Measurements from ENCODE around the gene CAVIN3. TPM values are rescaled to one million over a fixed set of nuclear protein-coding genes. Genes with fewer than 3 reads are reported as not detected.

CAVIN3 gene
- total RNA-seq, 1 experiment from 2014 or later = 18.6 TPM

DNA sequence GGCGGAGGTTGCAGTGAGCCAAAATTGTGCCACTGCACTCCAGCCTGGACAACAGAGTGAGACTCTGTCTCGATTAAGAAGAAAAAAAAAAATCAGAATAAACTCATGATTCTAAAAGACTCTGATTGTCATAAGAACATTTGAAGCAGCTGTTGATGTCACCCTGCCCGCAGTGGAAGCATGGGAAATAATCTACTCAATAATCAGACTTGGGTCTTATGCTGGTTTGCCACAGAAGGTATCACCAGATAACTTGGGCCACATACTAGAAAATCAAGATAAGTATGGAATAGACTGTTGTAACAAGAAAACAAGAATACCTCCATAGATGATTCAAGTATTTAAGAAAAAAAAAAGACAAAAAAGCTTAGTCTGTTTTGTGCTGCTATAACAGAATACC is 8.2 kb downstream of the CAVIN3 start:
- Histone ChIP-seq H2AFZ (ENCODE audit: low read depth, low read length, poor library complexity, severe bottlenecking) (no peak overlapping the region), H3K4me3 (replicated peaks in 1 of 2; ENCODE audit: low read depth in 1 of 2, low read length in 2 of 2) (no peak overlapping the region), H4K20me1 (ENCODE audit: insufficient read depth) (no peaks in the 10 kb centered on the region), H3K27ac (ENCODE audit: low read depth, low read length) (no peak overlapping the region), H3K4me1 (ENCODE audit: control insufficient read depth in 1 of 2, insufficient read depth in 2 of 2, low read length in 2 of 2) (peaks cover 0 to 5% of the 10 kb centered on the region in 2 experiments; a peak in 1 of 4 replicates), H3K9me2 (ENCODE audit: insufficient read depth) (no peaks in the 10 kb centered on the region), H3K36me3 (ENCODE audit: control insufficient read depth in 1 of 2, insufficient read depth in 2 of 2, low read length in 2 of 2) (no peaks in the 10 kb centered on the region), H3K79me2 (ENCODE audit: insufficient read depth, low read length) (no peaks in the 10 kb centered on the region), H3K4me2 (ENCODE audit: low read length) (no peak overlapping the region), H3K9ac (ENCODE audit: low read length) (no peak overlapping the region), H3K9me3 (ENCODE audit: control insufficient read depth in 1 of 2, insufficient read depth in 1 of 2, low read depth in 1 of 2, low read length in 2 of 2) (no peaks in the 10 kb centered on the region), H3K27me3 (ENCODE audit: insufficient read depth, low read length) (peaks cover 6% of the 10 kb centered on the region; the same call in 1 of the 2 replicates)
- no TSS peak for BruUV-seq (replicated peaks)
- no peak for ATAC-seq
- ChIA-PET RAD21 (ENCODE audit: low non-redundant PET in 1 of 2, low total read pairs in 2 of 2, uncharacterized antibody in 2 of 2, unreplicated experiment in 2 of 2) (no interaction called here), CTCF (no interaction called here), POLR2A (no interaction called here)
- intact Hi-C loops (cut with micrococcal nuclease) = no loop called here
- no peak for DNase-seq (ENCODE audit: low read depth, low spot score)
- TF ChIP-seq TCF7L2 (IDR thresholded peaks at IDR 0.05; ENCODE audit: borderline replicate concordance, extremely low read depth, insufficient read depth, insufficient read length) (no peak), EZH2phosphoT487 (IDR thresholded peaks at IDR 0.05; ENCODE audit: borderline replicate concordance) (no peak), JUND (IDR thresholded peaks at IDR 0.05) (no peak), SRF (IDR thresholded peaks at IDR 0.05; ENCODE audit: low read depth) (no peak), SIN3A (IDR thresholded peaks at IDR 0.05; ENCODE audit: low read depth) (no peak), EGR1 (IDR thresholded peaks at IDR 0.05; ENCODE audit: low read depth) (no peak)

DNA sequence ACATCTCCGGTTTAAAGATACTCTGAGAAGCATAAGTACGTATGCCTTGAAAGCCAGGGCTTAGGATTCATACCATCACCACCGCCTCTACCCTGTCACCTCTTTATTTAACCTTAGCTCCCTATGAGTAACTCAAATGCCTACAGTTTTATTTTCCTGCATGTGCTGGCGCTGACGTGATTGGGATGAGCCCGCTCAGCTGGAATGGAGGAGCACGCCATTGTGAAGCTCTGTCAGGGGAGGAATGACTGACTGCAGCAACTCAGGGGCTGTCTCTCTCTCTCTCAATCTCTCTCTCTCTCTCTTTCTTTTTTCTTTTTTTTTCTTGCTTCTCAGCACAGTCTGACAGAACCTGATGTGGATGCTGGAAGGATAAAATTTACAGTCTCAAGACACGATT is 12.4 kb downstream of the CAVIN3 start:
- H3K27me3 ChIP-seq (ENCODE audit: insufficient read depth, low read length) = peaks cover 10% of the 10 kb centered on the region
- H3K79me2 ChIP-seq (ENCODE audit: insufficient read depth, low read length) = no peaks in the 10 kb centered on the region
- no peaks in the 10 kb centered on the region for H3K9me3 ChIP-seq (ENCODE audit: control insufficient read depth in 1 of 2, insufficient read depth in 1 of 2, low read depth in 1 of 2, low read length in 2 of 2)
- H2AFZ ChIP-seq (ENCODE audit: low read depth, low read length, poor library complexity, severe bottlenecking) = no peak overlapping the region
- intact Hi-C loops (cut with micrococcal nuclease) = no loop called here
- RAD21 ChIA-PET (ENCODE audit: low non-redundant PET in 1 of 2, low total read pairs in 2 of 2, uncharacterized antibody in 2 of 2, unreplicated experiment in 2 of 2) = no interaction called here
- no peak overlapping the region for H3K27ac ChIP-seq (ENCODE audit: low read depth, low read length)
- H3K9me2 ChIP-seq (ENCODE audit: insufficient read depth) = no peaks in the 10 kb centered on the region
- H3K4me2 ChIP-seq (ENCODE audit: low read length) = no peak overlapping the region
- no peaks in the 10 kb centered on the region for H4K20me1 ChIP-seq (ENCODE audit: insufficient read depth)
- no peak overlapping the region for H3K9ac ChIP-seq (ENCODE audit: low read length)
- no peaks in the 10 kb centered on the region for H3K4me1 ChIP-seq (ENCODE audit: control insufficient read depth in 1 of 2, insufficient read depth in 2 of 2, low read length in 2 of 2)
- no peaks in the 10 kb centered on the region for H3K36me3 ChIP-seq (ENCODE audit: control insufficient read depth in 1 of 2, insufficient read depth in 2 of 2, low read length in 2 of 2)
- POLR2A ChIA-PET = no interaction called here
- ATAC-seq (no peak), DNase-seq (ENCODE audit: low read depth, low spot score) (no peak)
- CTCF ChIA-PET = interaction anchor here (1.3 to 3.4 kb wide), 4 partner anchors 10 to 71 kb away, joined by 3 to 20 read pairs (median 4); no protein-coding TSS in a partner anchor
- H3K4me3 ChIP-seq (replicated peaks in 1 of 2; ENCODE audit: low read depth in 1 of 2, low read length in 2 of 2) = no peak overlapping the region
- BruUV-seq (replicated peaks) = no TSS peak
- no peak for TF ChIP-seq ELF1 (IDR thresholded peaks at IDR 0.05; ENCODE audit: borderline replicate concordance, low read depth)
- no peak for TF ChIP-seq POLR2A (IDR thresholded peaks at IDR 0.05; ENCODE audit: borderline replicate concordance, extremely low read depth, insufficient read depth, insufficient read length)
- no peak for TF ChIP-seq EGR1 (IDR thresholded peaks at IDR 0.05; ENCODE audit: low read depth)
- TF ChIP-seq, protein P1, sequence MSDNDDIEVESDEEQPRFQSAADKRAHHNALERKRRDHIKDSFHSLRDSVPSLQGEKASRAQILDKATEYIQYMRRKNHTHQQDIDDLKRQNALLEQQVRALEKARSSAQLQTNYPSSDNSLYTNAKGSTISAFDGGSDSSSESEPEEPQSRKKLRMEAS (IDR thresholded peaks at IDR 0.05) = no peak
- TF ChIP-seq TCF7L2 (IDR thresholded peaks at IDR 0.05; ENCODE audit: borderline replicate concordance, extremely low read depth, insufficient read depth, insufficient read length) = no peak
- TF ChIP-seq, protein P2, sequence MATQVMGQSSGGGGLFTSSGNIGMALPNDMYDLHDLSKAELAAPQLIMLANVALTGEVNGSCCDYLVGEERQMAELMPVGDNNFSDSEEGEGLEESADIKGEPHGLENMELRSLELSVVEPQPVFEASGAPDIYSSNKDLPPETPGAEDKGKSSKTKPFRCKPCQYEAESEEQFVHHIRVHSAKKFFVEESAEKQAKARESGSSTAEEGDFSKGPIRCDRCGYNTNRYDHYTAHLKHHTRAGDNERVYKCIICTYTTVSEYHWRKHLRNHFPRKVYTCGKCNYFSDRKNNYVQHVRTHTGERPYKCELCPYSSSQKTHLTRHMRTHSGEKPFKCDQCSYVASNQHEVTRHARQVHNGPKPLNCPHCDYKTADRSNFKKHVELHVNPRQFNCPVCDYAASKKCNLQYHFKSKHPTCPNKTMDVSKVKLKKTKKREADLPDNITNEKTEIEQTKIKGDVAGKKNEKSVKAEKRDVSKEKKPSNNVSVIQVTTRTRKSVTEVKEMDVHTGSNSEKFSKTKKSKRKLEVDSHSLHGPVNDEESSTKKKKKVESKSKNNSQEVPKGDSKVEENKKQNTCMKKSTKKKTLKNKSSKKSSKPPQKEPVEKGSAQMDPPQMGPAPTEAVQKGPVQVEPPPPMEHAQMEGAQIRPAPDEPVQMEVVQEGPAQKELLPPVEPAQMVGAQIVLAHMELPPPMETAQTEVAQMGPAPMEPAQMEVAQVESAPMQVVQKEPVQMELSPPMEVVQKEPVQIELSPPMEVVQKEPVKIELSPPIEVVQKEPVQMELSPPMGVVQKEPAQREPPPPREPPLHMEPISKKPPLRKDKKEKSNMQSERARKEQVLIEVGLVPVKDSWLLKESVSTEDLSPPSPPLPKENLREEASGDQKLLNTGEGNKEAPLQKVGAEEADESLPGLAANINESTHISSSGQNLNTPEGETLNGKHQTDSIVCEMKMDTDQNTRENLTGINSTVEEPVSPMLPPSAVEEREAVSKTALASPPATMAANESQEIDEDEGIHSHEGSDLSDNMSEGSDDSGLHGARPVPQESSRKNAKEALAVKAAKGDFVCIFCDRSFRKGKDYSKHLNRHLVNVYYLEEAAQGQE (IDR thresholded peaks at IDR 0.05; ENCODE audit: low read depth) = no peak
- TF ChIP-seq, protein P3, sequence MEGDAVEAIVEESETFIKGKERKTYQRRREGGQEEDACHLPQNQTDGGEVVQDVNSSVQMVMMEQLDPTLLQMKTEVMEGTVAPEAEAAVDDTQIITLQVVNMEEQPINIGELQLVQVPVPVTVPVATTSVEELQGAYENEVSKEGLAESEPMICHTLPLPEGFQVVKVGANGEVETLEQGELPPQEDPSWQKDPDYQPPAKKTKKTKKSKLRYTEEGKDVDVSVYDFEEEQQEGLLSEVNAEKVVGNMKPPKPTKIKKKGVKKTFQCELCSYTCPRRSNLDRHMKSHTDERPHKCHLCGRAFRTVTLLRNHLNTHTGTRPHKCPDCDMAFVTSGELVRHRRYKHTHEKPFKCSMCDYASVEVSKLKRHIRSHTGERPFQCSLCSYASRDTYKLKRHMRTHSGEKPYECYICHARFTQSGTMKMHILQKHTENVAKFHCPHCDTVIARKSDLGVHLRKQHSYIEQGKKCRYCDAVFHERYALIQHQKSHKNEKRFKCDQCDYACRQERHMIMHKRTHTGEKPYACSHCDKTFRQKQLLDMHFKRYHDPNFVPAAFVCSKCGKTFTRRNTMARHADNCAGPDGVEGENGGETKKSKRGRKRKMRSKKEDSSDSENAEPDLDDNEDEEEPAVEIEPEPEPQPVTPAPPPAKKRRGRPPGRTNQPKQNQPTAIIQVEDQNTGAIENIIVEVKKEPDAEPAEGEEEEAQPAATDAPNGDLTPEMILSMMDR (IDR thresholded peaks at IDR 0.05 in 2 of 3, conservative IDR thresholded peaks at IDR 0.05 in 1 of 3; ENCODE audit: borderline replicate concordance in 1 of 3, insufficient read depth in 1 of 3, low read depth in 2 of 3, low read length in 2 of 3) = no peak
- no peak for TF ChIP-seq ZFX (IDR thresholded peaks at IDR 0.05)
- no peak for TF ChIP-seq SP1 (IDR thresholded peaks at IDR 0.05; ENCODE audit: low read depth)
- TF ChIP-seq CEBPB (IDR thresholded peaks at IDR 0.05; ENCODE audit: low read depth) = no peak
- no peak for TF ChIP-seq JUND (IDR thresholded peaks at IDR 0.05)
- TF ChIP-seq SRF (IDR thresholded peaks at IDR 0.05; ENCODE audit: low read depth) = no peak
- no peak for TF ChIP-seq RAD21 (IDR thresholded peaks at IDR 0.05; ENCODE audit: low read depth)
- TF ChIP-seq ZNF274 (IDR thresholded peaks at IDR 0.05; ENCODE audit: low read depth, low read length) = no peak
- TF ChIP-seq SIN3A (IDR thresholded peaks at IDR 0.05; ENCODE audit: low read depth) = no peak
- no peak for TF ChIP-seq POLR2AphosphoS5 (IDR thresholded peaks at IDR 0.05; ENCODE audit: low read depth, low read length)

Measured in HCT116 (cell line).